GM12801 (cell line): ENCODE measurements around the gene ST3GAL2.

ENCODE experiments used
- TF ChIP-seq, protein P1 (sequence below): IDR thresholded peaks from one replicate; pipeline ENCODE4 v1.5.1; 2011; ENCODE audit warnings: control low read depth; ENCODE audit not compliant: insufficient read length; ENCODE audit errors: extremely low read depth

ST3GAL2 gene

DNA sequence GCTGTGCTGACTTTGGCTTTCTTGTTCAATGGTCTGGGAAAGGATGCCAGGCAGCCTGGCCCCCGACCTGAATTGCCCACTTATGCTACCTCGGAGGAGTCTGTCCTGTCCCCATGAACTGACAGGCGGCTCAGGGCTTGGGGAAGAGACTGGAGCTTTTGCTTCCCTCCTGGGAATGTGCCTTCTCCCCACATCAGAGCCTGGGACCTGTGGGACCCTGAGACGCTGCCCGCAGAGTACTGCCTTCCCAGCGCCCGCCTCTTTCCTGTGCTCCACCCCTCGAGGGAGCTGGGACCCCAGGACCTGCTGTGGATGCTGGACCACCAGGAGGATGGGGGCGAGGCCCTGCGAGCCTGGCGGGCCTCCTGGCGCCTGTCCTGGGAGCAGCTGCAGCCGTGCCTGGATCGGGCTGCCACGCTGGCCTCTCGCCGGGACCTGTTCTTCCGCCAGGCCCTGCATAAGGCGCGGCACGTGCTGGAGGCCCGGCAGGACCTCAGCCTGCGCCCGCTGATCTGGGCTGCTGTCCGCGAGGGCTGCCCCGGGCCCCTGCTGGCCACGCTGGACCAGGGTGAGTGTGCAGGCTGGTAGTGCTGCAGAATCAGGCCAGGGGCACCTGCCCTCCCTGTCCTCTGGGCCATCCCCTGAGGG is 34.0 kb upstream of the ST3GAL2 start:
- TF ChIP-seq, protein P1, sequence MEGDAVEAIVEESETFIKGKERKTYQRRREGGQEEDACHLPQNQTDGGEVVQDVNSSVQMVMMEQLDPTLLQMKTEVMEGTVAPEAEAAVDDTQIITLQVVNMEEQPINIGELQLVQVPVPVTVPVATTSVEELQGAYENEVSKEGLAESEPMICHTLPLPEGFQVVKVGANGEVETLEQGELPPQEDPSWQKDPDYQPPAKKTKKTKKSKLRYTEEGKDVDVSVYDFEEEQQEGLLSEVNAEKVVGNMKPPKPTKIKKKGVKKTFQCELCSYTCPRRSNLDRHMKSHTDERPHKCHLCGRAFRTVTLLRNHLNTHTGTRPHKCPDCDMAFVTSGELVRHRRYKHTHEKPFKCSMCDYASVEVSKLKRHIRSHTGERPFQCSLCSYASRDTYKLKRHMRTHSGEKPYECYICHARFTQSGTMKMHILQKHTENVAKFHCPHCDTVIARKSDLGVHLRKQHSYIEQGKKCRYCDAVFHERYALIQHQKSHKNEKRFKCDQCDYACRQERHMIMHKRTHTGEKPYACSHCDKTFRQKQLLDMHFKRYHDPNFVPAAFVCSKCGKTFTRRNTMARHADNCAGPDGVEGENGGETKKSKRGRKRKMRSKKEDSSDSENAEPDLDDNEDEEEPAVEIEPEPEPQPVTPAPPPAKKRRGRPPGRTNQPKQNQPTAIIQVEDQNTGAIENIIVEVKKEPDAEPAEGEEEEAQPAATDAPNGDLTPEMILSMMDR = no peak

- TF ChIP-seq, protein P1 = no peak
Observed at GRCh38 chr16:70470927-70471341, 32.0 kb upstream of the ST3GAL2 start.

DNA sequence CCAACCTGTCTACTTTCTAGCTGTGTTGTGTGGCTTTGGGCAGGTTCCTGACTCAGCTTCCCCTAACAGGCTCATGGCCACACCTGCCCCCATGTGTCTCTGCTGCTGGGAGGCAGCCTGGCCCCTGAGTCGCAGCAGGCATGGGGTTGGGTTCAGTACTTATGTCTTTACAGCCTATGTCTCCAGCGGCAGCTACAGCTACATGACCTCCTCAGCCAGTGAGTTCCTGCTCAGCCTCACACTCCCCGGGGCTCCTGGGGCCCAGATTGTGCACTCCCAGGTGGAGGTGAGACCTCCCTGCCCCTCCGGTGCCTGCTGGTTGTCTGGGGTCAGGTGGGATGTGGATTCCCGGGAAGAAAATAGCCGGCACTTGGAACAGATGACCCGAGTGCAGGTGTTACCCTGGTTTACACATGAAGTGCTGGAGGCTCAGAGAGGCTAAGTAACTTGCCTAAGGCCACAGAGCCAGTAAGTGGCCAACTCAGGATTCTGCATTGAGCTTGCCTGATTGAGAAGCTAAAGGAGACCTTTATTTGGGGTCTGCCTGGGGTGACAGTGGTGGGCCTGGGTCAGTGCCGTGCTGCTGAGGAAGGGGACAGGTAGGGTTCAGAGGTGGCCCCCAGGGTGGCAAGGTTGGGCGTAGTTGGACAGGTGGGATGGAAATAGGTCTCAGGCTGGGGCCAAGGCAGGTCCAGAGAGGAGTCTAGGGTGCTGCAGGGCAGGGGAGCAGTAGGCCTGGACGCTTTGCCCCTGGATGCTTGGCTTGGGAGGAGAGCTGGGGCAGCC is 31.4 kb upstream of the ST3GAL2 start:
- TF ChIP-seq, protein P1 = no peak

DNA sequence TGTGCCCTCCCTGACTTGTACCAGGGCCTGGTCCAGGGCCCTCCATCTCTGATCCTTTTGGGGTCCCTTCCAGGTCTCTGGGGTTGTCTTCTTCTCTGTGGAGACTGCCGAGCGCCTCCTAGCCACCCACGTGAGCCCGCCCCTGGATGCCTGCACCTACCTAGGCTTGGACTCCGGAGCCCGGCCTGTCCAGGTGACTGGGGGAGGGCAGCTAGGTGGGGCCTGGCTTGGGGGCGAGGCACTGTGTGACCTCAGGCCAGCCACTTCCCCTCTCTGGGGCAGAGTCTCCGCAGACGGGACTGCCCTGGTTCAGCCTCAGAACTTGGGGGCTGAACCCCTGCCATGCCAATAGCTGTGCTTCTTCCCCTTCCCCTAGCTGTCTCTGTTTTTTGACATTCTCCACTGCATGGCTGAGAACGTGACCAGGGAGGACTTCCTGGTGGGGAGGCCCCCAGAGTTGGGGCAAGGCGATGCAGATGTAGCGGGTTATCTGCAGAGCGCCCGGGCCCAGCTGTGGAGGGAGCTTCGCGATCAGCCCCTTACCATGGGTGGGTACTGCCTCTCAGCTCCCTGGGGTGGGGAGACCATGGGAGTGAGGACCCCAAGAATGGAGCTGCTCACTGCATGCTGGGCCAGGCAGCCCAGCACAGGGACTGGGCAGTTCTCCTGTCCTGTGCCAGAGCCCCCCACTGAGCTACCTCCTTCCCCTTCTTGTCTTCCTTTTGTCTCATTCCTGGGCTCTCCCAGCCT is 30.1 kb upstream of the ST3GAL2 start:
- TF ChIP-seq, protein P1 = no peak

GRCh38 chr16:70467608-70468007 is 28.7 kb upstream of the ST3GAL2 start:
- TF ChIP-seq, protein P1 = no peak

GRCh38 chr16:70467113-70467512 is 28.2 kb upstream of the ST3GAL2 start:
- TF ChIP-seq, protein P1 = no peak

- TF ChIP-seq, protein P1 = no peak
Observed at GRCh38 chr16:70466805-70467076, 27.8 kb upstream of the ST3GAL2 start.
